Lower leg skin (tissue), 3 donors: ENCODE data around the gene IFFO2.

Experiments used
- POLR2A ChIP-seq, 2 donors: fragments of 450-650 bp; IDR thresholded peaks; one replicate each; pipeline ENCODE4 v1.6.1; 2016 to 2017; ENCODE audit warnings: antibody characterized with exemption in 2 of 2, mild to moderate bottlenecking in 1 of 2, moderate library complexity in 1 of 2
- TF ChIP-seq, protein P1 (sequence below), 3 donors: fragments of 450-650 bp; IDR thresholded peaks; one replicate each; pipeline ENCODE4 v1.5.1; 2016; ENCODE audit warnings: antibody characterized with exemption in 3 of 3, mild to moderate bottlenecking in 3 of 3, moderate library complexity in 2 of 3

DNA sequence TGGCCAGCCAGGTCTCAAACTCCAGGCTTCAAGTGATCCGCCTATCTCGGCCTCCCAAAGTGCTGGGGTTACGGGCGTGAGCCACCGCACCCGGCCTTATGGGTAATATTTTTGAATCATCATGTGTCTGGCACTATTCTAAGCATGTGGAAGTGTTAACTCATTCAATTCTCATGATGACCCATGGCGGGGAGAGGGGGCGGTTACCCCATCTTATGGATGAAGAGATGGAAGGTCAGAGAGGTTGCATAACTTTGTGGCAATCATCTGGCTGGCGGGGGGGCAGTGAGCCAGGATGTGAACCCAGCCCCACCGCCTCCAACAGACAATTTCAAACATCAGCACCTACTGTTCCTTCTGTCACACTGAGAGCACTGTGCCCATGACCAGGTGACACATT, 85.5 kb downstream of the IFFO2 start:
- TF ChIP-seq, protein P1, sequence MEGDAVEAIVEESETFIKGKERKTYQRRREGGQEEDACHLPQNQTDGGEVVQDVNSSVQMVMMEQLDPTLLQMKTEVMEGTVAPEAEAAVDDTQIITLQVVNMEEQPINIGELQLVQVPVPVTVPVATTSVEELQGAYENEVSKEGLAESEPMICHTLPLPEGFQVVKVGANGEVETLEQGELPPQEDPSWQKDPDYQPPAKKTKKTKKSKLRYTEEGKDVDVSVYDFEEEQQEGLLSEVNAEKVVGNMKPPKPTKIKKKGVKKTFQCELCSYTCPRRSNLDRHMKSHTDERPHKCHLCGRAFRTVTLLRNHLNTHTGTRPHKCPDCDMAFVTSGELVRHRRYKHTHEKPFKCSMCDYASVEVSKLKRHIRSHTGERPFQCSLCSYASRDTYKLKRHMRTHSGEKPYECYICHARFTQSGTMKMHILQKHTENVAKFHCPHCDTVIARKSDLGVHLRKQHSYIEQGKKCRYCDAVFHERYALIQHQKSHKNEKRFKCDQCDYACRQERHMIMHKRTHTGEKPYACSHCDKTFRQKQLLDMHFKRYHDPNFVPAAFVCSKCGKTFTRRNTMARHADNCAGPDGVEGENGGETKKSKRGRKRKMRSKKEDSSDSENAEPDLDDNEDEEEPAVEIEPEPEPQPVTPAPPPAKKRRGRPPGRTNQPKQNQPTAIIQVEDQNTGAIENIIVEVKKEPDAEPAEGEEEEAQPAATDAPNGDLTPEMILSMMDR (IDR thresholded peaks at IDR 0.05), result no peak
- no peak for TF ChIP-seq POLR2A (IDR thresholded peaks at IDR 0.05)
